C4-2B (cell line): ENCODE results near the gene ZBP1.
A peak's percentile ranks its signal among the peaks of the same experiment; 100 is the strongest.

Source experiments
- ZFX ChIP-seq: fragments of 450-650 bp; IDR thresholded peaks from 2 replicates; pipeline ENCODE4 v1.6.1; 2017
- TF ChIP-seq, protein P1 (sequence below): fragments of 450-650 bp; conservative IDR thresholded peaks from 2 replicates; pipeline ENCODE4 v1.5.1; 2017; ENCODE audit warnings: mild to moderate bottlenecking

DNA sequence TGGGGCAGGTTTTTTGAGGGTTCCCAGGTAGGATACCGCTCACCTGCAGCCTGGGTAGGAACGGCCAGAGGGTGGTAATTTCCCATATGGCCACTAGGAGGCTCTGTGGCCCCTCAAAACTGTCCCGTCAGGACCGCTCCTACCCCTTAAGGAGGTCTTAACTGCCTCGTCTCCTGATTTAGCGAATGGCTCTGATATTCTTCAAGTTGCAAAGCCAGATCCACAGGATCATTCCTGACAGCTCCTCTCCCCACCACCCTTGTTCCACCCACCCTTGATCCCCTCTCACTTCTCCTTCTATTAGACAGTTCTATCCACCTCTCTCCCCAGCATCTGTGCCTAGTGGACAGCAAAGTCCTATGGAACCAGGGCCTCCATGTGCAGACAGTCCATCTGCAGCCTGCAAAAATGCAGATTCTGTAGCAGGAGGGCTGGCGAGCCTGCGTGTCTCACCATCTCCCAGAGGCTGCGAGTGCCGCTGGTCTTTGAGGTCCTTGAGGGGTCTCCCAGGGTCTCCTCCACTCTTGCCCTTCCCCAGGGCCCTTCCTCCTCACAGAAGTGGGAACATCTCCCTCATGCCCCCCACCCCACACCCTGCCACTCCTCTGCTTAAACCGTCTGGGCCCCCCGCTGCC is 34.3 kb upstream of the ZBP1 start:
- TF ChIP-seq, protein P1, sequence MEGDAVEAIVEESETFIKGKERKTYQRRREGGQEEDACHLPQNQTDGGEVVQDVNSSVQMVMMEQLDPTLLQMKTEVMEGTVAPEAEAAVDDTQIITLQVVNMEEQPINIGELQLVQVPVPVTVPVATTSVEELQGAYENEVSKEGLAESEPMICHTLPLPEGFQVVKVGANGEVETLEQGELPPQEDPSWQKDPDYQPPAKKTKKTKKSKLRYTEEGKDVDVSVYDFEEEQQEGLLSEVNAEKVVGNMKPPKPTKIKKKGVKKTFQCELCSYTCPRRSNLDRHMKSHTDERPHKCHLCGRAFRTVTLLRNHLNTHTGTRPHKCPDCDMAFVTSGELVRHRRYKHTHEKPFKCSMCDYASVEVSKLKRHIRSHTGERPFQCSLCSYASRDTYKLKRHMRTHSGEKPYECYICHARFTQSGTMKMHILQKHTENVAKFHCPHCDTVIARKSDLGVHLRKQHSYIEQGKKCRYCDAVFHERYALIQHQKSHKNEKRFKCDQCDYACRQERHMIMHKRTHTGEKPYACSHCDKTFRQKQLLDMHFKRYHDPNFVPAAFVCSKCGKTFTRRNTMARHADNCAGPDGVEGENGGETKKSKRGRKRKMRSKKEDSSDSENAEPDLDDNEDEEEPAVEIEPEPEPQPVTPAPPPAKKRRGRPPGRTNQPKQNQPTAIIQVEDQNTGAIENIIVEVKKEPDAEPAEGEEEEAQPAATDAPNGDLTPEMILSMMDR = peak; percentile 89
- TF ChIP-seq ZFX = no peak
